Panc1 (cell line): ENCODE data around the gene OR6C74. TPM values are rescaled to one million over a fixed set of nuclear protein-coding genes. Genes with fewer than 3 reads are reported as not detected.

Experiments
- ATAC-seq: fragments of 200-7000 bp; cut with Tn5 transposase; 2 replicates; pipeline ENCODE4 v1.9.1; 2020; ENCODE audit warnings: mild to moderate bottlenecking, moderate library complexity
- BruUV-seq: library from RNA; stranded (reverse); fragments of 400-500 nt; replicated peaks from 2 replicates; lab custom pipeline; 2021; lab: Mats Ljungman, UMichigan
- CTCF ChIA-PET: fragments of 300-600 bp; sonication (Branson Sonifier 250); formaldehyde crosslinking; loops from one replicate; lab custom pipeline; 2022; ENCODE audit warnings: antibody characterized with exemption; lab: Charles Lee
- POLR2A ChIA-PET: fragments of 300-600 bp; sonication (Branson Sonifier 250); formaldehyde crosslinking; loops from one replicate; lab custom pipeline; 2022; ENCODE audit warnings: antibody characterized with exemption; lab: Charles Lee
- DNase-seq: peaks from one replicate; pipeline ENCODE4 v3.0.0-alpha.2; 2010; ENCODE audit warnings: low read depth, low spot score
- H3K27ac ChIP-seq: 2 replicates; pipeline ENCODE4 v1.5.1; 2011; ENCODE audit warnings: mild to moderate bottlenecking, low read length, inconsistent platforms
- H3K27me3 ChIP-seq: fragments of 200-500 bp; sonication (Bioruptor generic); 2 replicates; pipeline ENCODE4 v1.6.0; 2014; ENCODE audit warnings: low read length, inconsistent platforms; ENCODE audit not compliant: control insufficient read depth, insufficient read depth
- H3K36me3 ChIP-seq: fragments of 200-500 bp; sonication (Bioruptor generic); 2 replicates; pipeline ENCODE4 v1.5.1; 2014; ENCODE audit warnings: inconsistent platforms, mild to moderate bottlenecking, low read length, moderate library complexity; ENCODE audit not compliant: control insufficient read depth, insufficient read depth
- H3K4me1 ChIP-seq: 2 replicates; pipeline ENCODE4 v1.5.1; 2011; ENCODE audit warnings: inconsistent platforms, mild to moderate bottlenecking, low read length, moderate library complexity; ENCODE audit not compliant: control insufficient read depth, insufficient read depth
- H3K4me3 ChIP-seq, 2 experiments: 2 replicates each; pipeline ENCODE4 v1.5.1; 2011 to 2012; ENCODE audit warnings: low read depth in 2 of 2, low read length in 2 of 2, mild to moderate bottlenecking in 2 of 2, inconsistent platforms in 1 of 2, moderate library complexity in 1 of 2
- H3K9me3 ChIP-seq: fragments of 200-500 bp; sonication (Bioruptor generic); 2 replicates; pipeline ENCODE4 v1.5.1; 2014; ENCODE audit warnings: low read depth, mild to moderate bottlenecking, inconsistent platforms, low read length, moderate library complexity; ENCODE audit not compliant: control insufficient read depth, insufficient read depth
- CTCF ChIP-seq: fragments of 450-650 bp; IDR thresholded peaks from 2 replicates; pipeline ENCODE4 v1.5.1; 2017; ENCODE audit warnings: mild to moderate bottlenecking
- POLR2AphosphoS5 ChIP-seq: IDR thresholded peaks from 2 replicates; pipeline ENCODE4 v1.6.1; 2012; ENCODE audit warnings: mild to moderate bottlenecking, low read depth, low read length, moderate library complexity
- REST ChIP-seq, 2 experiments: IDR thresholded peaks; 2 replicates each; pipeline ENCODE4 v1.6.1; 2011 to 2012; ENCODE audit warnings: low read depth in 2 of 2, control low read depth in 1 of 2, low read length in 1 of 2, mild to moderate bottlenecking in 1 of 2, moderate library complexity in 1 of 2; ENCODE audit not compliant: insufficient read depth in 1 of 2
- SIN3A ChIP-seq: IDR thresholded peaks from 2 replicates; pipeline ENCODE4 v1.6.1; 2012; ENCODE audit warnings: low read depth, mild to moderate bottlenecking, low read length, moderate library complexity, borderline replicate concordance; ENCODE audit not compliant: insufficient read depth
- TCF7L2 ChIP-seq: IDR thresholded peaks from 2 replicates; pipeline ENCODE4 v1.6.1; 2011; ENCODE audit warnings: mild to moderate bottlenecking, low read depth, low read length, inconsistent platforms
- in situ Hi-C: cut with HindIII; loops from 2 replicates; pipeline ENCODE4 v1.10.0; 2016; ENCODE audit warnings: low sequenced_read_pairs, low pct_unique_long_range_greater_than_20kb
- intact Hi-C: fragments of 100-400 bp; cut with micrococcal nuclease; formaldehyde crosslinking; loops from one replicate; pipeline ENCODE4 v1.10.0; 2022; ENCODE audit not compliant: unreplicated experiment
- total RNA-seq: library from RNA; stranded (reverse); gene quantifications from one replicate; pipeline ENCODE4 v1.2.1, GENCODE V29; 2021; ENCODE audit not compliant: unreplicated experiment

Gene OR6C74
- total RNA-seq, 1 experiment from 2014 or later, result not detected

GRCh38 chr12:55226523-55226922 is 17.9 kb upstream of the OR6C74 start:
- in situ Hi-C loops (no loop called here), intact Hi-C loops (no loop called here)
- TF ChIP-seq POLR2AphosphoS5, result no peak
- no peak for TF ChIP-seq TCF7L2
- TF ChIP-seq SIN3A, result no peak
- TF ChIP-seq REST (IDR thresholded peaks at IDR 0.05; ENCODE audit: insufficient read depth in 1 of 2, low read depth in 2 of 2, low read length in 1 of 2), result no peak
- TF ChIP-seq CTCF, result no peak
- H3K4me1 ChIP-seq, result no peaks in the 10 kb centered on the region
- ChIA-PET CTCF (no interaction called here), POLR2A (no interaction called here)
- H3K36me3 ChIP-seq, result no peaks in the 10 kb centered on the region; the same call in 1 of the 2 replicates
- no TSS peak for BruUV-seq
- DNase-seq, result no peak
- no peak overlapping the region for H3K4me3 ChIP-seq
- ATAC-seq, result no peak
- H3K27me3 ChIP-seq, result no peaks in the 10 kb centered on the region; the same call in 1 of the 2 replicates
- H3K9me3 ChIP-seq, result no peaks in the 10 kb centered on the region
- H3K27ac ChIP-seq, result no peak overlapping the region

GRCh38 chr12:55227643-55228042 is 16.8 kb upstream of the OR6C74 start:
- H3K4me3 ChIP-seq, result no peak overlapping the region
- ChIA-PET POLR2A (no interaction called here), CTCF (no interaction called here)
- no peaks in the 10 kb centered on the region; the same call in 1 of the 2 replicates for H3K27me3 ChIP-seq
- H3K27ac ChIP-seq, result no peak overlapping the region
- no peak for TF ChIP-seq POLR2AphosphoS5
- no peak for TF ChIP-seq TCF7L2
- no peak for TF ChIP-seq REST (IDR thresholded peaks at IDR 0.05; ENCODE audit: insufficient read depth in 1 of 2, low read depth in 2 of 2, low read length in 1 of 2)
- TF ChIP-seq SIN3A, result no peak
- no peak for TF ChIP-seq CTCF
- no peaks in the 10 kb centered on the region; the same call in 1 of the 2 replicates for H3K36me3 ChIP-seq
- intact Hi-C loops, result no loop called here
- H3K9me3 ChIP-seq, result no peaks in the 10 kb centered on the region
- H3K4me1 ChIP-seq, result no peaks in the 10 kb centered on the region
- BruUV-seq, result no TSS peak
- in situ Hi-C loops, result no loop called here
- no peak for DNase-seq
- ATAC-seq, result no peak
